CD14-positive monocyte (primary cell): ENCODE data around the gene SYTL3. TPM values are rescaled to one million over a fixed set of nuclear protein-coding genes. Genes with fewer than 3 reads are reported as not detected.
A peak's percentile ranks its signal among the peaks of the same experiment; 100 is the strongest.

Source experiments
- DNase-seq, 3 donors: peaks; one replicate each; pipeline ENCODE4 v3.0.0-alpha.2; 2011 to 2022
- H2AFZ ChIP-seq: 2 replicates; pipeline ENCODE4 v1.6.0; 2012; ENCODE audit warnings: mild to moderate bottlenecking, low read depth, low read length, inconsistent platforms; ENCODE audit not compliant: insufficient read depth, poor library complexity, severe bottlenecking
- H3K27ac ChIP-seq, 2 donors: 1 replicate in 1 of 2; 2 replicates in 1 of 2; pipeline ENCODE4 v1.5.1; 2012 to 2013; ENCODE audit warnings: low read length in 2 of 2, control low read depth in 1 of 2, inconsistent platforms in 1 of 2, low read depth in 1 of 2, mild to moderate bottlenecking in 1 of 2
- H3K27me3 ChIP-seq, 2 donors: one replicate each; pipeline versions ENCODE4 v1.6.0 to v1.6.1; 2011 to 2013; ENCODE audit warnings: low read length in 2 of 2; ENCODE audit not compliant: control insufficient read depth in 2 of 2, insufficient read depth in 2 of 2
- H3K36me3 ChIP-seq, 2 donors: replicated peaks in 1 of 2; 1 replicate in 1 of 2; 2 replicates in 1 of 2; pipeline versions ENCODE4 v1.5.1 to v1.6.1; 2012 to 2013; ENCODE audit warnings: low read length in 2 of 2, control low read depth in 1 of 2, inconsistent platforms in 1 of 2, mild to moderate bottlenecking in 1 of 2; ENCODE audit not compliant: insufficient read depth in 2 of 2, control insufficient read depth in 1 of 2
- H3K4me1 ChIP-seq, 2 donors: 1 replicate in 1 of 2; 2 replicates in 1 of 2; pipeline versions ENCODE4 v1.5.1 to v1.6.1; 2012 to 2013; ENCODE audit warnings: low read length in 2 of 2, control low read depth in 1 of 2, inconsistent platforms in 1 of 2, mild to moderate bottlenecking in 1 of 2, moderate library complexity in 1 of 2; ENCODE audit not compliant: insufficient read depth in 2 of 2, control insufficient read depth in 1 of 2
- H3K4me2 ChIP-seq: replicated peaks from 2 replicates; pipeline ENCODE3; 2012; ENCODE audit warnings: low read length, moderate library complexity, mild to moderate bottlenecking; ENCODE audit not compliant: poor library complexity, severe bottlenecking; ENCODE audit errors: extremely low read depth
- H3K4me3 ChIP-seq, 3 experiments: fragments of 200-600 bp in 1 of 3; sonication (generic) in 1 of 3; replicated peaks in 1 of 3; 1 replicate in 2 of 3; 2 replicates in 1 of 3; pipeline ENCODE4 v1.5.1; 2011 to 2013; ENCODE audit warnings: low read length in 3 of 3, mild to moderate bottlenecking in 3 of 3, control low read depth in 2 of 3, low read depth in 2 of 3, inconsistent platforms in 1 of 3, moderate library complexity in 1 of 3
- H3K79me2 ChIP-seq: 2 replicates; pipeline ENCODE4 v1.6.0; 2012; ENCODE audit warnings: mild to moderate bottlenecking, control low read depth, inconsistent platforms, low read length, moderate library complexity; ENCODE audit not compliant: insufficient read depth
- H3K9ac ChIP-seq: 2 replicates; pipeline ENCODE4 v1.6.0; 2017; ENCODE audit warnings: low read length, mild to moderate bottlenecking; ENCODE audit not compliant: insufficient read depth, poor library complexity, severe bottlenecking
- H3K9me3 ChIP-seq, 2 donors: replicated peaks in 1 of 2; 1 replicate in 1 of 2; 2 replicates in 1 of 2; pipeline versions ENCODE4 v1.5.1 to v1.6.1; 2012 to 2013; ENCODE audit warnings: low read length in 2 of 2, control low read depth in 1 of 2; ENCODE audit not compliant: control insufficient read depth in 1 of 2, insufficient read depth in 1 of 2
- H4K20me1 ChIP-seq: 2 replicates; pipeline ENCODE4 v1.6.0; 2012; ENCODE audit warnings: mild to moderate bottlenecking, low read length, control low read depth, moderate library complexity; ENCODE audit not compliant: insufficient read depth
- H3K27ac Mint-ChIP-seq, 7 donors: one replicate each; pipeline ENCODE4 v1.8.0; 2020; ENCODE audit warnings: mild to moderate bottlenecking in 7 of 7, mixed read lengths in 7 of 7, moderate library complexity in 6 of 7, inconsistent platforms in 2 of 7
- H3K27me3 Mint-ChIP-seq, 3 donors: one replicate each; pipeline ENCODE4 v1.8.0; 2021 to 2022; ENCODE audit warnings: low read depth in 3 of 3, mild to moderate bottlenecking in 3 of 3, mixed read lengths in 3 of 3, moderate library complexity in 3 of 3, inconsistent platforms in 1 of 3
- H3K36me3 Mint-ChIP-seq, 2 donors: one replicate each; pipeline ENCODE4 v1.8.0; 2020; ENCODE audit warnings: mixed read lengths in 2 of 2, inconsistent platforms in 1 of 2, mild to moderate bottlenecking in 1 of 2
- H3K4me1 Mint-ChIP-seq: one replicate; pipeline ENCODE4 v1.8.0; 2020; ENCODE audit warnings: mild to moderate bottlenecking, mixed read lengths
- H3K4me3 Mint-ChIP-seq, 2 donors: one replicate each; pipeline ENCODE4 v1.8.0; 2020; ENCODE audit warnings: mild to moderate bottlenecking in 2 of 2, mixed read lengths in 2 of 2, moderate library complexity in 1 of 2
- H3K9me3 Mint-ChIP-seq, 7 donors: one replicate each; pipeline ENCODE4 v1.8.0; 2020 to 2022; ENCODE audit warnings: mixed read lengths in 7 of 7, mild to moderate bottlenecking in 6 of 7, moderate library complexity in 6 of 7, inconsistent platforms in 2 of 7
- WGBS: methylation state at CpG from one replicate; pipeline ENCODE4 v1.1.5; 2013; ENCODE audit warnings: missing lambda C conversion rate; ENCODE audit not compliant: insufficient coverage; 5-methylcytosine and 5-hydroxymethylcytosine counted together
- intact Hi-C, 2 donors: fragments of 100-400 bp; cut with micrococcal nuclease; formaldehyde crosslinking; loops; one replicate each; pipeline versions ENCODE4 v1.15.0 to v1.15.1; 2023
- polyA plus RNA-seq, 3 donors: library from polyadenylated mRNA; depleted of rRNA in 1 of 3; unstranded in 2 of 3; stranded (reverse) in 1 of 3; fragments of 300-500 nt in 2 of 3; fragments of >200 nt in 1 of 3; fragmentation: Illumina TruSeq in 2 of 3; gene quantifications; 1 replicate in 2 of 3; 2 replicates in 1 of 3; pipeline ENCODE4 v1.2.3, GENCODE V29; 2012 to 2021
- TF ChIP-seq, protein P1 (sequence below): fragments of 200-600 bp; IDR thresholded peaks from one replicate; pipeline ENCODE4 v1.8.0; 2022; ENCODE audit warnings: antibody characterized with exemption, mild to moderate bottlenecking

The SYTL3 gene
- polyA plus RNA-seq, 3 donors = 14.6 to 18.7 (median 14.8) TPM

DNA sequence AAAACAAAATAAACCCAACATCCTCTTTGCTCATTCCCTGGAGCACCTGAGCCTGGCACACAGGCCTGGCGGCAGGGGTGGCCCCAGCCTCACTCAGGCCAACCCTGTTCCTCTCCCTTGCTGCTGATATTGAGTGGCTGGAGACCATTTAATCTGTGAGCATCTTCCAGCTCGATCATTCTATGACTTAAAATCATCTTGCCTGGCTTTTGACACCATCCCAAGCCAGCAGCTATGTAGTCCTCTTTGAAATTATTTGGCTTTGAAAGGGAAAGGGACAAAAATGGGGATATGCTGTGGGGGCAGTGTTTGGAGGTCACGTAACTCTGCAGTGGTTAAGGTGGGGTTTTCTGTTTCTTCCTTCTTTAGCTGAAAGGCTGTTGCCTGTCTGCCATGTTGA is 146.5 kb downstream of the SYTL3 start:
- peak overlapping the region in 4 of 7 donors; percentile 45 to 66 (median 52) for H3K27ac Mint-ChIP-seq

GRCh38 chr6:158797331-158798310 is 147.8 kb downstream of the SYTL3 start:
- Mint-ChIP-seq H3K36me3 (peaks cover 39 to 44% of the 10 kb centered on the region in 2 donors), H3K27me3 (peaks cover 0 to 1% (median 0%) of the 10 kb centered on the region in 3 donors), H3K9me3 (no peaks in the 10 kb centered on the region), H3K4me1 (peaks cover 18% of the 10 kb centered on the region), H3K27ac (peak overlapping the region in 3 of 7 donors; percentile 7 to 63 (median 32)), H3K4me3 (no peak overlapping the region)
- intact Hi-C loops = loop anchor here in 1 of 2 donors (5.0 to 10.0 kb wide), 2 partner anchors 175 to 327 kb away; no protein-coding TSS in a partner anchor
- no peak overlapping the region for H3K9ac ChIP-seq
- no peaks in the 10 kb centered on the region for H3K9me3 ChIP-seq
- WGBS = no CpG with 5 or more reads among the region's 3 CpGs
- TF ChIP-seq, protein P1, sequence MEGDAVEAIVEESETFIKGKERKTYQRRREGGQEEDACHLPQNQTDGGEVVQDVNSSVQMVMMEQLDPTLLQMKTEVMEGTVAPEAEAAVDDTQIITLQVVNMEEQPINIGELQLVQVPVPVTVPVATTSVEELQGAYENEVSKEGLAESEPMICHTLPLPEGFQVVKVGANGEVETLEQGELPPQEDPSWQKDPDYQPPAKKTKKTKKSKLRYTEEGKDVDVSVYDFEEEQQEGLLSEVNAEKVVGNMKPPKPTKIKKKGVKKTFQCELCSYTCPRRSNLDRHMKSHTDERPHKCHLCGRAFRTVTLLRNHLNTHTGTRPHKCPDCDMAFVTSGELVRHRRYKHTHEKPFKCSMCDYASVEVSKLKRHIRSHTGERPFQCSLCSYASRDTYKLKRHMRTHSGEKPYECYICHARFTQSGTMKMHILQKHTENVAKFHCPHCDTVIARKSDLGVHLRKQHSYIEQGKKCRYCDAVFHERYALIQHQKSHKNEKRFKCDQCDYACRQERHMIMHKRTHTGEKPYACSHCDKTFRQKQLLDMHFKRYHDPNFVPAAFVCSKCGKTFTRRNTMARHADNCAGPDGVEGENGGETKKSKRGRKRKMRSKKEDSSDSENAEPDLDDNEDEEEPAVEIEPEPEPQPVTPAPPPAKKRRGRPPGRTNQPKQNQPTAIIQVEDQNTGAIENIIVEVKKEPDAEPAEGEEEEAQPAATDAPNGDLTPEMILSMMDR = no peak
- no peaks in the 10 kb centered on the region for H3K27me3 ChIP-seq
- peaks cover 0 to 18% of the 10 kb centered on the region in 2 donors for H3K36me3 ChIP-seq
- H4K20me1 ChIP-seq = peaks cover 99% of the 10 kb centered on the region
- H3K27ac ChIP-seq = peak overlapping the region in 1 of 2 donors; percentile 30
- peaks cover 100% of the 10 kb centered on the region for H3K79me2 ChIP-seq
- no peak overlapping the region for H2AFZ ChIP-seq
- H3K4me2 ChIP-seq = no peak overlapping the region
- no peak overlapping the region for H3K4me3 ChIP-seq
- DNase-seq = no peak
- H3K4me1 ChIP-seq = no peaks in the 10 kb centered on the region

More for the DNA sequence above, 146.5 kb downstream of the SYTL3 start:
- Histone ChIP-seq H3K9ac (no peak overlapping the region), H3K79me2 (peaks cover 100% of the 10 kb centered on the region), H3K27me3 (no peaks in the 10 kb centered on the region), H3K36me3 (peaks cover 0 to 10% of the 10 kb centered on the region in 2 donors), H3K9me3 (no peaks in the 10 kb centered on the region), H3K4me1 (no peaks in the 10 kb centered on the region), H4K20me1 (peaks cover 100% of the 10 kb centered on the region), H3K27ac (no peak overlapping the region), H3K4me2 (no peak overlapping the region), H3K4me3 (no peak overlapping the region), H2AFZ (no peak overlapping the region)
- H3K36me3 Mint-ChIP-seq = peaks cover 33 to 43% of the 10 kb centered on the region in 2 donors
- TF ChIP-seq, protein P1 = no peak
- peaks cover 18% of the 10 kb centered on the region for H3K4me1 Mint-ChIP-seq
- intact Hi-C loops = loop anchor here in 1 of 2 donors (5.0 to 10.0 kb wide), 2 partner anchors 176 to 328 kb away; no protein-coding TSS in a partner anchor
- no peak for DNase-seq
- H3K4me3 Mint-ChIP-seq = no peak overlapping the region
- no peaks in the 10 kb centered on the region for H3K9me3 Mint-ChIP-seq
- H3K27me3 Mint-ChIP-seq = peaks cover 0 to 1% (median 0%) of the 10 kb centered on the region in 3 donors
- 97% methylated on average over 3 of the region's 3 CpGs for WGBS
